HEK293T (cell line): Measurements from ENCODE around the gene HPCAL4.

ENCODE experiments used
- BHLHE40 ChIP-seq: fragments of 450-650 bp; IDR thresholded peaks from 2 replicates; pipeline ENCODE4 v1.6.1; 2016; ENCODE audit warnings: mild to moderate bottlenecking, moderate library complexity, borderline replicate concordance
- ZNF384 ChIP-seq: fragments of 450-650 bp; IDR thresholded peaks from 2 replicates; pipeline ENCODE4 v1.6.1; 2016

GRCh38 chr1:39668894-39669293, 22.3 kb downstream of the HPCAL4 start:
- no peak for TF ChIP-seq ZNF384
- TF ChIP-seq BHLHE40 = no peak
